SK-N-MC (cell line): ENCODE results near the gene SLC6A7.

Source experiments
- DNase-seq: peaks from one replicate; pipeline ENCODE4 v3.0.0-alpha.2; 2011; ENCODE audit warnings: low read depth, low spot score
- H3K27ac ChIP-seq: fragments of 200-600 bp; sonication (generic); 2 replicates; pipeline ENCODE4 v1.5.1; 2016; ENCODE audit warnings: mixed run types
- H3K36me3 ChIP-seq: fragments of 200-600 bp; sonication (generic); 2 replicates; pipeline ENCODE4 v1.6.1; 2017; ENCODE audit warnings: antibody characterized with exemption, low read length, mixed read lengths; ENCODE audit not compliant: insufficient read depth
- H3K4me3 ChIP-seq: fragments of 200-600 bp; sonication (generic); 2 replicates; pipeline ENCODE4 v1.5.1; 2016
- H3K9ac ChIP-seq: fragments of 200-600 bp; sonication (generic); 2 replicates; pipeline ENCODE4 v1.8.0; 2017; ENCODE audit warnings: mixed run types, mixed read lengths; ENCODE audit not compliant: insufficient read length
- H3K9me3 ChIP-seq: fragments of 200-600 bp; sonication (generic); 2 replicates; pipeline ENCODE4 v1.6.1; 2017; ENCODE audit warnings: low read depth, mild to moderate bottlenecking, antibody characterized with exemption, low read length, moderate library complexity, mixed read lengths
- EZH2 ChIP-seq: fragments of 200-600 bp; sonication (generic); IDR thresholded peaks from one replicate; pipeline ENCODE4 v1.6.1; 2017; ENCODE audit warnings: antibody characterized with exemption
- FOXP2 ChIP-seq: optimal IDR thresholded peaks from 2 replicates; pipeline ENCODE3; 2011; ENCODE audit warnings: mild to moderate bottlenecking, moderate library complexity; ENCODE audit not compliant: insufficient read depth; ENCODE audit errors: extremely low read length, control extremely low read depth
- POLR2AphosphoS5 ChIP-seq: IDR thresholded peaks from 2 replicates; pipeline ENCODE4 v1.6.1; 2012; ENCODE audit warnings: mild to moderate bottlenecking, low read depth, low read length, borderline replicate concordance

SLC6A7 gene

GRCh38 chr5:150181766-150182545, 7.9 kb upstream of the SLC6A7 start:
- TF ChIP-seq FOXP2 (no peak), EZH2 (no peak), POLR2AphosphoS5 (no peak)
- Histone ChIP-seq H3K9ac (no peak overlapping the region), H3K9me3 (no peaks in the 10 kb centered on the region), H3K36me3 (no peaks in the 10 kb centered on the region), H3K4me3 (no peak overlapping the region), H3K27ac (no peak overlapping the region)
- no peak for DNase-seq

DNA sequence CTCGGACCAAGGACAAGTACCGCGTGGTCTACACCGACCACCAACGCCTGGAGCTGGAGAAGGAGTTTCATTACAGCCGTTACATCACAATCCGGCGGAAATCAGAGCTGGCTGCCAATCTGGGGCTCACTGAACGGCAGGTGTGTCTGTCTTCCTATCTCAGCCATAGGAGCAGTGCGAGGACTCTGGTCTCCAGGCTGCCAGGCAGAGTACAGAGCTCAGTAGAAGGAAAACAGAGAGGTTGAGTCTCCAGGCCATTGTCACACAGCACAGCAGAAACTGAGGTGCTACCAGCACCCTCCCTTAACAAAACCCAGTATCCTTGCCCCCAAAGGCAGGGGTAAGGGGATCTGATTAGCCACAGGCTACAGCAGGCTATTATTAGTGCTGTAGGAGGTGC, 7.1 kb upstream of the SLC6A7 start:
- Histone ChIP-seq H3K9me3 (no peaks in the 10 kb centered on the region), H3K27ac (no peak overlapping the region), H3K4me3 (no peak overlapping the region), H3K9ac (no peak overlapping the region), H3K36me3 (no peaks in the 10 kb centered on the region)
- no peak for DNase-seq
- TF ChIP-seq EZH2 (no peak), POLR2AphosphoS5 (no peak), FOXP2 (no peak)

DNA sequence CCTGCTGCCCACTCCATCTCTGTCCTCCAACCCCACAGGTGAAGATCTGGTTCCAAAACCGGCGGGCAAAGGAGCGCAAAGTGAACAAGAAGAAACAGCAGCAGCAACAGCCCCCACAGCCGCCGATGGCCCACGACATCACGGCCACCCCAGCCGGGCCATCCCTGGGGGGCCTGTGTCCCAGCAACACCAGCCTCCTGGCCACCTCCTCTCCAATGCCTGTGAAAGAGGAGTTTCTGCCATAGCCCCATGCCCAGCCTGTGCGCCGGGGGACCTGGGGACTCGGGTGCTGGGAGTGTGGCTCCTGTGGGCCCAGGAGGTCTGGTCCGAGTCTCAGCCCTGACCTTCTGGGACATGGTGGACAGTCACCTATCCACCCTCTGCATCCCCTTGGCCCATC, 6.4 kb upstream of the SLC6A7 start:
- Histone ChIP-seq H3K9ac (no peak overlapping the region), H3K36me3 (no peaks in the 10 kb centered on the region), H3K9me3 (no peaks in the 10 kb centered on the region), H3K27ac (no peak overlapping the region), H3K4me3 (no peak overlapping the region)
- TF ChIP-seq FOXP2: no peak
- no peak for TF ChIP-seq POLR2AphosphoS5
- no peak for TF ChIP-seq EZH2
- no peak for DNase-seq

GRCh38 chr5:150184006-150184405, 5.9 kb upstream of the SLC6A7 start:
- no peaks in the 10 kb centered on the region for H3K9me3 ChIP-seq
- DNase-seq: no peak
- H3K36me3 ChIP-seq: no peaks in the 10 kb centered on the region
- H3K9ac ChIP-seq: no peak overlapping the region
- H3K4me3 ChIP-seq: no peak overlapping the region
- TF ChIP-seq EZH2 (no peak), FOXP2 (no peak), POLR2AphosphoS5 (no peak)
- H3K27ac ChIP-seq: no peak overlapping the region

- no peaks in the 10 kb centered on the region for H3K36me3 ChIP-seq
- H3K4me3 ChIP-seq: no peak overlapping the region
- DNase-seq: no peak
- H3K9ac ChIP-seq: no peak overlapping the region
- no peaks in the 10 kb centered on the region for H3K9me3 ChIP-seq
- TF ChIP-seq FOXP2 (no peak), POLR2AphosphoS5 (no peak), EZH2 (no peak)
- no peak overlapping the region for H3K27ac ChIP-seq
Observed at GRCh38 chr5:150184990-150185912, 4.6 kb upstream of the SLC6A7 start.

DNA sequence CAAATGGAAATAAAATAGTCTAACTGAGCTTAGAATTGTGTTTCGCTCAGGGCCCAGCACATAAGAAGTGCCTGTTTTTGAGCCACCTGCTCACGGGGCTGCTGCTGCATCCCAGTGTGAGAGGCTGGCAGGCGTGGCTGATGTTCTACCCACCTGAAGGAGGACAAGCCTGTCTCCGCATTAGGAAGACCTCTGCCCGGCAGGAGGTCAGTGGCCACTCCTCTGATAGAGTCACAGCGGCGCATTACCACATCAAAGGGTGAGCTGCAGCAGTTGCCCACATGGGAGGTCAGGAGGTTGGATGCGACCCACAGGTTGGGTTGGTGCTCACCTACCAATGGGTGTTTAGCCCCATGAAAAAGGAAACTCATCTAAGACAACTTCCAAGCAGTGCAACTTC, 3.7 kb upstream of the SLC6A7 start:
- Histone ChIP-seq H3K36me3 (no peaks in the 10 kb centered on the region), H3K9ac (no peak overlapping the region), H3K4me3 (no peak overlapping the region), H3K27ac (no peak overlapping the region), H3K9me3 (no peaks in the 10 kb centered on the region)
- DNase-seq: no peak
- no peak for TF ChIP-seq FOXP2

GRCh38 chr5:150186897-150187296, 3.0 kb upstream of the SLC6A7 start:
- TF ChIP-seq POLR2AphosphoS5 (no peak), FOXP2 (no peak), EZH2 (no peak)
- DNase-seq: no peak
- Histone ChIP-seq H3K36me3 (no peaks in the 10 kb centered on the region), H3K9me3 (no peaks in the 10 kb centered on the region), H3K27ac (no peak overlapping the region), H3K9ac (no peak overlapping the region), H3K4me3 (no peak overlapping the region)

DNA sequence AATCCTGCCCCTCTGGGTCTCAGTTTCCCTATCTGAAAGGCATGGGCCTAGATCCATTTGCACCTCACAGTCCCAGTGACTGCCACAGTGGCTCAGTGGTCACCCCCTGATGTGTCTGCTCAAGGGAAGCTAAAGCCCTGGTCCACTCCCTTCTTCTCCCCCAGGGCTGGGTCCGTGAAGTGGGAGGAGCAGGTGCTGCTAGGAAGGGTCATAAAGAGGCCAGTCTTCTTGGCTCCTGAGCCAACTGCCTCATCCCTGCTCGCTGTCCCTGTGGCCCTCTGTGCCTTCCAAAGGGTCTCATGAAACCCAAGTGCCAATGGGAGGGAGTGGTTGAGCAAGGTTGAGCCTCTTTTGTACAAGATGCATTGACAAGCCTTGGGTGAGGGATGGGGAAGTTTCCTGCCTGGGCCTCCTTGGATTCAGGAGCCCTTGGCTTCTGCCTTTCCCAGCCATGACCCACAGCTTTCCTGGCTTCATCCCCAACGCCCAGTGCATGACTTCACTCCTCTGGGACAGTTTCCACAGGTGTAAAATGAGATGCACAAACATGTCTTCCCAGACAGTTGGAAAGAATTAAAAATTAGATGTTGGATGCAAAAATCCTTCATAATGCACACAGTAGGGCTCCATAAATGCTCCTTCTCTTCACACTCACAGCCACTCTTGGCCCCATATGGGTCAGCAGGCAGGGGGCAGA, 1.6 kb upstream of the SLC6A7 start:
- Histone ChIP-seq H3K4me3 (no peak overlapping the region), H3K9ac (no peak overlapping the region), H3K9me3 (no peaks in the 10 kb centered on the region), H3K27ac (no peak overlapping the region), H3K36me3 (no peaks in the 10 kb centered on the region)
- DNase-seq: no peak
- no peak for TF ChIP-seq EZH2
- TF ChIP-seq FOXP2: no peak
- TF ChIP-seq POLR2AphosphoS5: no peak
